ENCODE measurements around the gene CACNB1. TPM values are rescaled to one million over a fixed set of nuclear protein-coding genes. Genes with fewer than 3 reads are reported as not detected.
A peak's percentile ranks its signal among the peaks of the same experiment; 100 is the strongest.

The CACNB1 gene
- total RNA-seq, 4 donors from 2014 or later, result 3.6 to 7.9 (median 5.9) TPM

GRCh38 chr17:39145143-39145542 lies 52.3 kb downstream of the CACNB1 start:
- Histone ChIP-seq H3K4me1 (peaks cover 0 to 32% (median 11%) of the 10 kb centered on the region in 3 donors), H3K27me3 (peaks cover 10% of the 10 kb centered on the region), H3K9me3 (no peaks in the 10 kb centered on the region), H3K27ac (peak overlapping the region in 2 of 4 donors; percentile 79 to 80), H3K4me3 (no peak overlapping the region), H3K36me3 (no peaks in the 10 kb centered on the region)
- no peak for TF ChIP-seq CTCF (IDR thresholded peaks at IDR 0.05)
- TF ChIP-seq EP300 (IDR thresholded peaks at IDR 0.05), result no peak
- TF ChIP-seq POLR2AphosphoS5 (IDR thresholded peaks at IDR 0.05), result no peak
- no peak for TF ChIP-seq POLR2A (IDR thresholded peaks at IDR 0.05)
- WGBS, 2 donors (ENCODE audit: low coverage in 1 of 2), result no CpG with 5 or more reads among the region's 3 CpGs
- no peak for ATAC-seq

- peak; percentile 83 for ATAC-seq
- H3K9me3 ChIP-seq, result no peaks in the 10 kb centered on the region
- H3K4me3 ChIP-seq, result no peak overlapping the region
- no CpG with 5 or more reads among the region's 9 CpGs for WGBS, 2 donors (ENCODE audit: low coverage in 1 of 2)
- TF ChIP-seq CTCF (IDR thresholded peaks at IDR 0.05) (no peak), POLR2AphosphoS5 (IDR thresholded peaks at IDR 0.05) (peak; percentile 76)
- H3K27ac ChIP-seq, result peak overlapping the region in 3 of 4 donors; percentile 78 to 80 (median 79)
- H3K36me3 ChIP-seq, result no peaks in the 10 kb centered on the region
- peaks cover 0 to 31% (median 11%) of the 10 kb centered on the region in 3 donors for H3K4me1 ChIP-seq
- peaks cover 7% of the 10 kb centered on the region for H3K27me3 ChIP-seq
Observed at GRCh38 chr17:39144416-39144840, 53.0 kb downstream of the CACNB1 start.

GRCh38 chr17:39143552-39144093 lies 53.8 kb downstream of the CACNB1 start:
- no peak overlapping the region for H3K4me3 ChIP-seq
- no peaks in the 10 kb centered on the region for H3K36me3 ChIP-seq
- no peaks in the 10 kb centered on the region for H3K9me3 ChIP-seq
- peak; percentile 65 for ATAC-seq
- peaks cover 0 to 26% (median 11%) of the 10 kb centered on the region in 3 donors for H3K4me1 ChIP-seq
- H3K27ac ChIP-seq, result peak overlapping the region in 3 of 4 donors; percentile 78 to 80 (median 79)
- WGBS, 2 donors (ENCODE audit: low coverage in 1 of 2), result 33 to 66% methylated on average over 1 to 2 of the region's 7 CpGs
- TF ChIP-seq CTCF (IDR thresholded peaks at IDR 0.05), result no peak
- no peak for TF ChIP-seq EP300 (IDR thresholded peaks at IDR 0.05)
- no peak for TF ChIP-seq POLR2A (IDR thresholded peaks at IDR 0.05)
- TF ChIP-seq POLR2AphosphoS5 (IDR thresholded peaks at IDR 0.05), result no peak
- H3K27me3 ChIP-seq, result peaks cover 7% of the 10 kb centered on the region

- Histone ChIP-seq H3K9me3 (no peaks in the 10 kb centered on the region), H3K4me3 (no peak overlapping the region), H3K36me3 (no peaks in the 10 kb centered on the region), H3K4me1 (peaks cover 0 to 26% (median 11%) of the 10 kb centered on the region in 3 donors), H3K27me3 (no peaks in the 10 kb centered on the region), H3K27ac (no peak overlapping the region)
- ATAC-seq, result no peak
- TF ChIP-seq EP300 (IDR thresholded peaks at IDR 0.05), result no peak
- no peak for TF ChIP-seq POLR2A (IDR thresholded peaks at IDR 0.05)
- no peak for TF ChIP-seq POLR2AphosphoS5 (IDR thresholded peaks at IDR 0.05)
- TF ChIP-seq CTCF (IDR thresholded peaks at IDR 0.05), result no peak
- WGBS, 2 donors (ENCODE audit: low coverage in 1 of 2), result 74 to 76% methylated on average over 4 to 10 of the region's 11 CpGs
Observed at GRCh38 chr17:39141915-39142664, 55.4 kb downstream of the CACNB1 start.

- TF ChIP-seq EP300 (IDR thresholded peaks at IDR 0.05), result no peak
- no peak for TF ChIP-seq CTCF (IDR thresholded peaks at IDR 0.05)
- TF ChIP-seq POLR2AphosphoS5 (IDR thresholded peaks at IDR 0.05), result no peak
- TF ChIP-seq POLR2A (IDR thresholded peaks at IDR 0.05), result no peak
- H3K9me3 ChIP-seq, result no peaks in the 10 kb centered on the region
- no peak for ATAC-seq
- H3K4me1 ChIP-seq, result peaks cover 0 to 26% (median 11%) of the 10 kb centered on the region in 3 donors
- H3K36me3 ChIP-seq, result no peaks in the 10 kb centered on the region
- H3K27me3 ChIP-seq, result no peaks in the 10 kb centered on the region
- H3K27ac ChIP-seq, result no peak overlapping the region
- WGBS, 2 donors (ENCODE audit: low coverage in 1 of 2), result 91 to 95% methylated on average over 4 to 5 of the region's 5 CpGs
- no peak overlapping the region for H3K4me3 ChIP-seq
Observed at GRCh38 chr17:39141294-39141693, 56.2 kb downstream of the CACNB1 start.

All from gastroesophageal sphincter (tissue), 4 donors.